Loucy (cell line): ENCODE data around the gene FHIT.

Source experiments
- H2AFZ ChIP-seq: fragments of 200-600 bp; sonication (generic); 2 replicates; pipeline ENCODE4 v1.6.0; 2016; ENCODE audit warnings: antibody characterized with exemption, mild to moderate bottlenecking, low read length, moderate library complexity
- H3F3A ChIP-seq: fragments of 200-600 bp; 2 replicates; pipeline ENCODE4 v1.6.0; 2016; ENCODE audit warnings: antibody characterized with exemption, low read depth, mild to moderate bottlenecking
- H3K27me3 ChIP-seq: fragments of 200-600 bp; sonication (generic); 2 replicates; pipeline ENCODE4 v1.6.1; 2014; ENCODE audit warnings: low read length, mild to moderate bottlenecking; ENCODE audit not compliant: insufficient read depth, poor library complexity, severe bottlenecking
- H3K36me3 ChIP-seq: fragments of 200-600 bp; sonication (generic); 2 replicates; pipeline ENCODE4 v1.6.1; 2016; ENCODE audit warnings: low read length; ENCODE audit not compliant: insufficient read depth
- H3K4me1 ChIP-seq: fragments of 200-600 bp; sonication (generic); 2 replicates; pipeline ENCODE4 v1.5.1; 2014; ENCODE audit warnings: low read length, mild to moderate bottlenecking; ENCODE audit not compliant: insufficient read depth, poor library complexity, severe bottlenecking
- H3K4me2 ChIP-seq: fragments of 200-600 bp; sonication (generic); 2 replicates; pipeline ENCODE4 v1.6.0; 2014; ENCODE audit warnings: antibody characterized with exemption, low read length, low read depth, mild to moderate bottlenecking; ENCODE audit not compliant: poor library complexity, severe bottlenecking
- H3K4me3 ChIP-seq: fragments of 200-600 bp; sonication (generic); 2 replicates; pipeline ENCODE4 v1.5.1; 2014; ENCODE audit warnings: low read length, mild to moderate bottlenecking, mixed read lengths; ENCODE audit not compliant: poor library complexity, severe bottlenecking
- H3K79me2 ChIP-seq: fragments of 200-600 bp; sonication (generic); 2 replicates; pipeline ENCODE4 v1.6.1; 2014; ENCODE audit warnings: low read length; ENCODE audit not compliant: insufficient read depth
- H3K9ac ChIP-seq: fragments of 200-600 bp; sonication (generic); 2 replicates; pipeline ENCODE4 v1.6.0; 2014; ENCODE audit warnings: mild to moderate bottlenecking, low read depth, low read length, moderate library complexity; ENCODE audit not compliant: poor library complexity, severe bottlenecking
- H3K9me2 ChIP-seq: fragments of 200-600 bp; sonication (generic); replicated peaks from 2 replicates; pipeline ENCODE4 v1.6.1; 2016; ENCODE audit warnings: low read depth, low read length, mixed read lengths
- H3K9me3 ChIP-seq: fragments of 200-600 bp; sonication (generic); 2 replicates; pipeline ENCODE4 v1.6.1; 2014; ENCODE audit warnings: mild to moderate bottlenecking, antibody characterized with exemption, low read length, low read depth; ENCODE audit not compliant: insufficient read depth
- H4K20me1 ChIP-seq: fragments of 200-600 bp; sonication (generic); 2 replicates; pipeline ENCODE4 v1.6.0; 2014; ENCODE audit warnings: antibody characterized with exemption, low read length, mild to moderate bottlenecking; ENCODE audit not compliant: insufficient read depth, poor library complexity, severe bottlenecking
- EZH2phosphoT487 ChIP-seq: fragments of 200-600 bp; IDR thresholded peaks from 2 replicates; pipeline ENCODE4 v1.6.1; 2018; ENCODE audit warnings: antibody characterized with exemption, mild to moderate bottlenecking, moderate library complexity, borderline replicate concordance
- TF ChIP-seq, protein P1 (sequence below): fragments of 200-600 bp; sonication (generic); conservative IDR thresholded peaks from 2 replicates; pipeline ENCODE4 v1.5.1; 2014; ENCODE audit warnings: mild to moderate bottlenecking, antibody characterized with exemption, low read length

Gene FHIT

DNA sequence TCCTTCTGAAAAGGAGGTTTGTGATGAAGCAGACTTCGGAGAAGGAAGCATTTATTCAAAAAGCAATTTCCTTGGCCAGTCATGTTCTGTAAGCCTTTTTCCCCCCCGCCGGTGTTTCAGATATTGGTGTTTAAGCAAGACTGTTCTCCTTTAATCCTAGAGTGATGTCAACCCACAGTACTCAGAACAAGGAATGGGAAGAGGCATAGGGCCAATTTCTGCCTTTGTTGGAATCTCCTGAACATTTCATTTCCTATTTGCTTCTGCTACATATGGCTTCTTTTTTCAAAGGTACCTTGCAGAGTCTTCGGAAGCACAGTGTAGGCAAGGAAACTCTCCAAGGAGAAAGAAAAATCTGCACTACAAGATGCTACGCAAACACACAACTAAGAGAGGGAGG is 1488.3 kb downstream of the FHIT start:
- H3K4me2 ChIP-seq, result no peak overlapping the region
- H3K9me2 ChIP-seq, result no peaks in the 10 kb centered on the region
- H3K27me3 ChIP-seq, result no peaks in the 10 kb centered on the region
- TF ChIP-seq EZH2phosphoT487, result no peak
- TF ChIP-seq, protein P1, sequence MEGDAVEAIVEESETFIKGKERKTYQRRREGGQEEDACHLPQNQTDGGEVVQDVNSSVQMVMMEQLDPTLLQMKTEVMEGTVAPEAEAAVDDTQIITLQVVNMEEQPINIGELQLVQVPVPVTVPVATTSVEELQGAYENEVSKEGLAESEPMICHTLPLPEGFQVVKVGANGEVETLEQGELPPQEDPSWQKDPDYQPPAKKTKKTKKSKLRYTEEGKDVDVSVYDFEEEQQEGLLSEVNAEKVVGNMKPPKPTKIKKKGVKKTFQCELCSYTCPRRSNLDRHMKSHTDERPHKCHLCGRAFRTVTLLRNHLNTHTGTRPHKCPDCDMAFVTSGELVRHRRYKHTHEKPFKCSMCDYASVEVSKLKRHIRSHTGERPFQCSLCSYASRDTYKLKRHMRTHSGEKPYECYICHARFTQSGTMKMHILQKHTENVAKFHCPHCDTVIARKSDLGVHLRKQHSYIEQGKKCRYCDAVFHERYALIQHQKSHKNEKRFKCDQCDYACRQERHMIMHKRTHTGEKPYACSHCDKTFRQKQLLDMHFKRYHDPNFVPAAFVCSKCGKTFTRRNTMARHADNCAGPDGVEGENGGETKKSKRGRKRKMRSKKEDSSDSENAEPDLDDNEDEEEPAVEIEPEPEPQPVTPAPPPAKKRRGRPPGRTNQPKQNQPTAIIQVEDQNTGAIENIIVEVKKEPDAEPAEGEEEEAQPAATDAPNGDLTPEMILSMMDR, result no peak
- no peak overlapping the region for H3K4me3 ChIP-seq
- H3K9ac ChIP-seq, result no peak overlapping the region
- H3K36me3 ChIP-seq, result no peaks in the 10 kb centered on the region
- H3K4me1 ChIP-seq, result peaks cover 29% of the 10 kb centered on the region
- no peaks in the 10 kb centered on the region for H3K9me3 ChIP-seq
- no peak overlapping the region for H2AFZ ChIP-seq
- H3K79me2 ChIP-seq, result no peaks in the 10 kb centered on the region
- H3F3A ChIP-seq, result no peaks in the 10 kb centered on the region
- H4K20me1 ChIP-seq, result no peaks in the 10 kb centered on the region

DNA sequence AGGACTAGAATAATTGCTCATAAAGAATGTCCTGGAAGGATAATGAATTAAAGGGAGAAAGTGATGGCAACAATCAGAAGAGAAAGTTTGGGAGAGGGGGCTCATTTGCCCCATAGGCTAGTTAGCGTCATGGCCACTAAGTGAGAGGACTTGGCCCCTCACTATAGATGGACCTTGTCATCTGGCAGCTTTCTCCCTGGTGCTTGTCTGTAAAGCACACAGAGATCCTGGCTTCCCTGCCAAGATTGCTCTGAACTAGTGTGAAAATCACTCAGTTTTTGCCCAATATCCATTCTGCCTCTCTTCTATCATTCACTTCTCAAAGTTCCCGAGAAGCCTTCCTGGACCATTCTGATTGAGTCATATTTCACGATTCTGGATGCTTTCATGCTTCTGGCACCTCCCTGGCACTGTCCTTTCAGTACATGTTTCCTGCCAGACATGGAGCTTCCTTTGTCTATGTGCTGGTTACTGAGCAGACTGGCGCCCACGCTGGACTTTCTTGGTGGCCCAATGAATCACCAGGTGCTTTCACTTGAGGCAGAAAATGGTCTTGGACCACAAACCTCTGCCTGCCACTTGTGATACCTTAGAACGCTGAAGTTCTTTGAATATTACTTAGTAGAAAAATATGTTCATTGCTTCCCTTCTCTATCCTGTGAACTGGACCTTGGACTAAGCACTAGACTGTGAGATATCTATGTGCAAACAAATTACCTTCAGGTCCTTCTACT is 1491.8 kb downstream of the FHIT start:
- Histone ChIP-seq H3K4me3 (no peak overlapping the region), H2AFZ (peak overlapping the region; percentile 47; the same call in 1 of the 2 replicates), H3K36me3 (no peaks in the 10 kb centered on the region), H3K27me3 (no peaks in the 10 kb centered on the region), H4K20me1 (no peaks in the 10 kb centered on the region), H3K9ac (no peak overlapping the region), H3K9me3 (no peaks in the 10 kb centered on the region), H3K4me1 (peaks cover 46% of the 10 kb centered on the region), H3K9me2 (no peaks in the 10 kb centered on the region), H3K79me2 (no peaks in the 10 kb centered on the region), H3K4me2 (peak overlapping the region; percentile 22), H3F3A (no peaks in the 10 kb centered on the region)
- TF ChIP-seq, protein P1, result no peak
- TF ChIP-seq EZH2phosphoT487, result no peak

DNA sequence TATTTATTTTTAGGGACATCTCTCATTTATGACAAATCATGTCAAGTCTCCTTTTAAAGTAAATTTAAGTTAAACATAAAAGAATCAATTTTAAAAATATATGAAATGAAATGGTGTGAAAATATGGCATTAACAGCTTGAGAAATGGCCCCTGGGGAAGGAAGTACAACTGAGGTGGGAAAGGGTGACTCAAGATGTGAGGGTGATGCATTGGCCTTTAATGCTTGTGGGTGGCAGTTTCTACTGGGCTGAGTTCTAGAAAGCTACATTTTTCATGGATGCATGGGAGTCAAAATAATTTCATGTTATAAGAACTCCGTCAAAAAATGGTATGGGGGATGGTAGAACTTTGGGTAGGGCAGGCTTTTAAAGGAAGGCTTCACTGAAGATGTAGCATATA is 1492.6 kb downstream of the FHIT start:
- no peaks in the 10 kb centered on the region for H3K27me3 ChIP-seq
- H3F3A ChIP-seq, result 0 out of 2 replicates have a peak, but pooled peaks cover 3% of the 10 kb centered on the region
- TF ChIP-seq, protein P1, result no peak
- TF ChIP-seq EZH2phosphoT487, result no peak
- H3K4me3 ChIP-seq, result no peak overlapping the region
- no peaks in the 10 kb centered on the region for H3K79me2 ChIP-seq
- H3K9me2 ChIP-seq, result no peaks in the 10 kb centered on the region
- peak overlapping the region; percentile 22 for H3K4me2 ChIP-seq
- H4K20me1 ChIP-seq, result no peaks in the 10 kb centered on the region
- 0 out of 2 replicates have a peak overlapping the region, but pooled peaks have one; percentile 18 for H2AFZ ChIP-seq
- no peak overlapping the region for H3K9ac ChIP-seq
- no peaks in the 10 kb centered on the region for H3K9me3 ChIP-seq
- no peaks in the 10 kb centered on the region for H3K36me3 ChIP-seq
- peaks cover 51% of the 10 kb centered on the region for H3K4me1 ChIP-seq
